ENCODE data around the gene FBXW4. TPM values are rescaled to one million over a fixed set of nuclear protein-coding genes. Genes with fewer than 3 reads are reported as not detected.

The FBXW4 gene
- total RNA-seq, 2 experiments from 2014 or later = 43.1 to 60.9 TPM

GRCh38 chr10:101588879-101589278, 106.1 kb downstream of the FBXW4 start:
- POLR2A ChIA-PET = no interaction called here
- Histone ChIP-seq H3K9me2 (ENCODE audit: insufficient read depth, low read length) (no peaks in the 10 kb centered on the region), H3K4me1 (ENCODE audit: insufficient read depth, low read length, poor library complexity, severe bottlenecking) (peaks cover 21% of the 10 kb centered on the region), H3K9me3 (ENCODE audit: low read length) (no peaks in the 10 kb centered on the region), H3K4me3 (ENCODE audit: low read depth, low read length, poor library complexity, severe bottlenecking) (peak overlapping the region; percentile 83), H3K27ac (ENCODE audit: low read depth, low read length, poor library complexity, severe bottlenecking) (no peak overlapping the region), H2AFZ (ENCODE audit: low read length) (peak overlapping the region; percentile 94; the same call in 1 of the 2 replicates), H4K20me1 (ENCODE audit: insufficient read depth, low read length) (no peaks in the 10 kb centered on the region), H3K4me2 (ENCODE audit: low read length) (peak overlapping the region; percentile 93), H3K36me3 (ENCODE audit: insufficient read depth, low read length) (no peaks in the 10 kb centered on the region), H3K79me2 (ENCODE audit: insufficient read depth, low read depth, low read length) (no peaks in the 10 kb centered on the region)
- intact Hi-C loops (cut with micrococcal nuclease; ENCODE audit: unreplicated experiment) = no loop called here
- DNase-seq (ENCODE audit: low spot score) = no peak
- TF ChIP-seq EZH2phosphoT487 (IDR thresholded peaks at IDR 0.05; ENCODE audit: borderline replicate concordance, low read depth, low read length) (no peak), CTCF (conservative IDR thresholded peaks at IDR 0.05; ENCODE audit: low read length) (no peak)
- CTCF ChIA-PET (ENCODE audit: unreplicated experiment) = no interaction called here
- no TSS peak for BruUV-seq (replicated peaks)

DNA sequence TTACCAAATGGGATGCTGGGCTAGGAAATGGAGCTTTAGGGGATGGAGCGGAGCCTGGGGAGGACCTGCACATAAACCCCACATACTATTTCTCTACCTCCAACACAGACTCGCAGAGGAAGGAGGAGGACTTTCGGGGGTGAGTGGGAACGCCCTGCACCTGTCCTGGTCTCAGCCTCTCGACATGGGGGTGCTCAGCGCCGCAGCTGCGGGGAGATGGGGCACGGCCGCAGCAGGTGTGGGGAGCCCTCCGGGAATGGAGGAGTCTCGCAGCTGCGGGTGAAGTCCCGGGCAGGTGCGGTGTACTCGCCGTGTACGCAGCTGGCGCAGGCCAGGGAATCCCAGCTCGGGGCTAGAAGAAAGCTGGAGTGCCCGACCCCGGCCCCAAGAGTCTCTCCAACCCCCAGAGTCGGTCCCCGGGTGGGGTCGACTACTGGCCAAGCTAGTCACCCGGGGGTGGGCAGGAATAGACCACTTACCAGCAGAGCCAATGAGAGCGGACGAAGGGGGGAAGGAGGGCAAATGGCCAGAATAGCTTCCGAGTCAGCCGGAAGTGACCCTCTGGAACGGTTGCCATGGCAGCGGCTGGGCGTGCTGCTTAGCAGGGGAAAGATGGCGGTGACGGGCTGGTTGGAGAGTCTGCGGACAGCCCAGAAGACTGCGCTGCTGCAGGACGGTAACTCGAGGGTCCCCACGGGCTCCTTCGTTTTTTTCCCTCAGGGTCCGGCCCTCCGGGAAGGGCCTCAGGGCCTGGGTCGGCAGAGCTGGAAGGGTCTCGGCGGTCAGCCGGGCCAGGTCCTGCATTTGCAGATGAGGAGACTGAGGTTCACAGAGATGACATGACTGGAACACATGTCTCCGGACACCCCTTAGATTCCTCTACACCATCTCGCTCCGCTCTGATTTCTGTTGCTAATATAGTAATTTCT, 107.0 kb downstream of the FBXW4 start, which contains the start of the genes DPCD and POLL:
TSS of gene DPCD (plus strand) at position 597 of the 929 bp plus-strand sequence. CDS start at position 613, 16 bp downstream.
TSS of gene POLL (minus strand) at position 533 of the 929 bp plus-strand sequence. CDS start 897 bp downstream, outside the sequence.
- BruUV-seq (replicated peaks) = TSS peak; percentile 60

More for the DNA sequence above, 107.0 kb downstream of the FBXW4 start, which contains the start of the genes DPCD and POLL:
- TF ChIP-seq EZH2phosphoT487 (IDR thresholded peaks at IDR 0.05; ENCODE audit: borderline replicate concordance, low read depth, low read length) (no peak), CTCF (conservative IDR thresholded peaks at IDR 0.05; ENCODE audit: low read length) (no peak)
- intact Hi-C loops (cut with micrococcal nuclease; ENCODE audit: unreplicated experiment) = no loop called here
- Histone ChIP-seq H3K9me3 (ENCODE audit: low read length) (no peaks in the 10 kb centered on the region), H3K27ac (ENCODE audit: low read depth, low read length, poor library complexity, severe bottlenecking) (peak within 1 kb of the TSS; percentile 10), H3K9me2 (ENCODE audit: insufficient read depth, low read length) (no peaks in the 10 kb centered on the region), H3K4me3 (ENCODE audit: low read depth, low read length, poor library complexity, severe bottlenecking) (peak within 1 kb of the TSS; percentile 83), H3K4me1 (ENCODE audit: insufficient read depth, low read length, poor library complexity, severe bottlenecking) (peaks cover 17% of the 10 kb centered on the region), H3K36me3 (ENCODE audit: insufficient read depth, low read length) (no peaks in the 10 kb centered on the region), H3K4me2 (ENCODE audit: low read length) (peak within 1 kb of the TSS; percentile 93), H2AFZ (ENCODE audit: low read length) (peak within 1 kb of the TSS; percentile 94), H4K20me1 (ENCODE audit: insufficient read depth, low read length) (no peaks in the 10 kb centered on the region), H3K79me2 (ENCODE audit: insufficient read depth, low read depth, low read length) (no peaks in the 10 kb centered on the region)
- ChIA-PET CTCF (ENCODE audit: unreplicated experiment) (interaction anchor here (0.6 to 1.1 kb wide), 4 partner anchors 15 to 193 kb away, joined by 3 to 5 read pairs (median 4); no protein-coding TSS in a partner anchor), POLR2A (interaction anchor here (0.5 to 1.5 kb wide), 7 partner anchors 8 to 233 kb away, joined by 3 to 5 read pairs (median 3); partner anchors contain the start of gene FBXW4)
- peak; percentile 94 for DNase-seq (ENCODE audit: low spot score)
